NCI-H128 (cell line): Measurements from ENCODE around the gene LGALS4.
"Not testable (repeated sequence)": the region's sequence is repeated elsewhere in the genome, so short reads cannot be mapped to it uniquely, and the experiment has no call there.

Source experiments
- DNase-seq: peaks from one replicate; lab custom pipeline; 2025; ENCODE audit not compliant: unreplicated experiment; lab: John Stamatoyannopoulos, UW

The LGALS4 gene

DNA sequence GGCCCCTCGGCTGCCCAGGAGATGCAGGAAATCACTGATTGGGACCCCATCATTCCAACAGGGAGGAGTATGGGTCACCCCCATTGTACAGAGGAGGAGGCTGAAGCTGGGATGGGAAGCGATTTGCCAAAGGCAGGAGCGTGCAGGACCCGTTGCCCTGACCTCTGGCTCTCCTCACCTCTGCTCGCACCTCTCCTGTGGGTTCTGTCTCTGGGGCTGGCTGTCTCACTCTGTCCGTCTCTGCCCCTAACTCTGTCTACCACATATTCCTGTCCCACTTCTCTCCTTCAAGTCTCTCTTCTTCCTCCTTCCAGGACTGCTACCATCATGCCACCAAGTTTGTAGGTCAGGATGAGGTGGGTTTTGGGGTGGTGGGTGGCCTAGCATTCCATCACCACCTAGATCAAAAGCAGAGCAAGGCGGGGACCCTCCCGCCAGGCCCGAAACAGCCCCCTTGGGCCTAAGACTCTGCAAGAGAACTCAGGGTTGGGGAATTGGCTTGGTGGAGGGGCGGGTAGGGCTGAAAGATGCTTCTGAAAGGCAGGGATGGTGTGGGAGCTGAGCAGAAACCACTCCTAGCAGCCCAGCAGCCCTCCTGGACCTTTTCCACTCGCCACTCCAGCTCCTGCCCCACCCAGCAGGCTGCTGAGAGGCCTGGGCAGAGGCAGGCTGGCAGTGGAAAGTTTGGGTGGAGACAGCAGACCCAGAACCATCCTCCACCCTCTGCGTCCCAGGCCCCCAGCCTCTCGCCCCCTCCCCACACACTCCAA lies 38.4 kb downstream of the LGALS4 start:
- no peak for DNase-seq

DNA sequence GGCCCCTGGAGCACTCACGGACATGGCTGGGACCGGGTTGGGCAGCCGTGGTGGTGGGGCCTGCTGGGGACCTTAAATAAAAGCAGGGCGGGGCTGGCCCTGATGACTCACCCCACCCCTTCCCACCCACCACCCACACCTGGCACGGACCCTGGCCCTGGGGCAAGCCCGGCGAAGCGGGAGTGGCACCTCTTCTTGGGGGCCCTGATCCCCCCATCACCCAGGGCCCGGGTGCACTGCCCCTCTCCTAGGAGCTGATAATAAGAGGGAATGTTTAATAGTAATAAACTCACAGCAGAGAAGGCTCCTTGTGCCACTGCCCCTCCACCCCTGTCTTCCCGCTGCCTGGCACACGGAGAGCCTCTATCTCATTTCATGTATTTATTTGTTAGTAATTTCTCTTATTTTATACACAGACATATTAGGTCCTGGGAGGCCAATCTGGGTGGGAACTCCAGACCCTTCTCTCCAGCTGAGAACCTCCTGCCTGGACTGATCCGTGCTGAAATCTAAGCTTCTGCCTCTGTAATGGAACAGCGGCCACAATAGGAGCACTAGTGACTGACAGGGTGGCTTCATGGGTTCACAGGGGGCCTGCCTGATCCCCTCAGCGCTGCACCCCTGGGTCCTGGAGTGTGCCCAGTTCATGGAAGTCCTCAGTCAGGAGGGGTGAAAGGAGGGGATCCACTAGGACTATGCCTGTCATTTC lies 39.1 kb downstream of the LGALS4 start, which contains the start of gene LGALS7:
TSS of gene LGALS7 (minus strand) at position 49 of the 709 bp plus-strand sequence. CDS start at position 24, 25 bp downstream.
- no peak for DNase-seq

DNA sequence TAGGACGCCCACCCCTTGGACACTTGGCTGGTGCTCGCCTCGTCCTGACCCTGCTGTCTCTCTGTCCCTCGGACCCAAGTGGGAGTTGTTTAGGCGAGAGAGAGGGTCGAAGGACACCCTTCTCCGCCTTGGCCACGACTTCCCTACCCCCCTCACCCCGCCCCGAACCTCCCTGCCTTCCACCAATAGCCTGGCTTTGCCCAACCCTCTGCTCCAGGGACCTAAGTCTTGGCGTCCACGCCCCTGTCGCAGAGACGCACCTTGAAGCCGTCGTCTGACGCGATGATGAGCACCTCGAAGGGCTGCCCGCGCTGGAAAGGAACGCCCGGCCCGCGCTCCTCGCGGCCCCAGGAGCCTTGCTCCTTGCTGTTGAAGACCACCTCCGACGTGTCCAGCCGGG lies 41.2 kb downstream of the LGALS4 start:
- not testable (repeated sequence) for DNase-seq

DNA sequence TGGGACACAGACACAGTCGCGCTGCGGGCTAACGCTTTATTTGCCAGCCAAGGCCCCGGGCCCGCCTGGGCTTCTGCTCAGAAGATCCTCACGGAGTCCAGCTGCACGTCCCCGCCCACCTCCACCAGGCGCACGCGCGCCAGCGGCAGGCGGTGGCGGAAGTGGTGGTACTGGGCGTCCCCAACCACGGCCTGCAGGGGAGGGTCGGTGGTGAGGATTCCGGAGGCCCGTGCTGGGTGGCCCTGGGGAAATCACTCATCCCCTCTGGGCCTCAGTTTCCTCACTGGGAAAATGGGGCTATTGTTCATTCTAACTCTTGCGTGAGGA lies 41.8 kb downstream of the LGALS4 start:
- not testable (repeated sequence) for DNase-seq

DNA sequence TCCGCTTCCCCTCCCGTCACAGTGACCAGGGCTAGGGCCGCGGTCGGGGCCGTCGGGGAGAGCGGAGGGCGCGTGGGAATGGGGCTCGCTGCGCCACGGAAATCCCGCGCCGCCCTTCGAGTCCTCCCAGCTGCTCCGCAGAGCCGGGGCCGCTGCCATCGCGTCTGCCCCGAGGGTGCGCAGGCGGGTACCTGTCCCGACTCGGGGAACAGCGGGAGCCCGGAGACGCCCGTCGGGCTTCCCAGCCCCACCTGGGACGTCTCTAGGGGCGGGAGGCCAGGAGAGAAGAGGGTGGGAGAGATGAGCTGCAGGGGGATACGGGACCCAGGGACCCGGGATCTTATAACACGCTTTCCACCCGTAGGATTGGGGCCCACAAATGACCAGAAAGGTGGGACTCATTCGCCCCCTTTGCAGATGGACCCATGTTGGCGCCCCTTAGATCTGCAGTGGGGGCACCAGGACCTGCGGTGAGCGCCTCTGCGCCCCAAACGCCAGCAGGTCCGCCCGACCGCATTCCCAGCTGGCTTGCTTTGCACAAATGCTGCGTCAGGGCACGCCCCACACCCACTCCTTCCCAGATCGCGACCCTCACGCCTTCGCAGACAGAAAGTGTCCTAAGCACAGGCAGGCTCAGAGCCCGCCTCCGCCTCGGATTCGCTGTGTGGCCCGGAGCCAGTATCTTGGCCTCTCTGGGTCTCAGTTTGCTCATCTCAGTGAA lies 42.4 kb downstream of the LGALS4 start:
- not testable (repeated sequence) for DNase-seq

DNA sequence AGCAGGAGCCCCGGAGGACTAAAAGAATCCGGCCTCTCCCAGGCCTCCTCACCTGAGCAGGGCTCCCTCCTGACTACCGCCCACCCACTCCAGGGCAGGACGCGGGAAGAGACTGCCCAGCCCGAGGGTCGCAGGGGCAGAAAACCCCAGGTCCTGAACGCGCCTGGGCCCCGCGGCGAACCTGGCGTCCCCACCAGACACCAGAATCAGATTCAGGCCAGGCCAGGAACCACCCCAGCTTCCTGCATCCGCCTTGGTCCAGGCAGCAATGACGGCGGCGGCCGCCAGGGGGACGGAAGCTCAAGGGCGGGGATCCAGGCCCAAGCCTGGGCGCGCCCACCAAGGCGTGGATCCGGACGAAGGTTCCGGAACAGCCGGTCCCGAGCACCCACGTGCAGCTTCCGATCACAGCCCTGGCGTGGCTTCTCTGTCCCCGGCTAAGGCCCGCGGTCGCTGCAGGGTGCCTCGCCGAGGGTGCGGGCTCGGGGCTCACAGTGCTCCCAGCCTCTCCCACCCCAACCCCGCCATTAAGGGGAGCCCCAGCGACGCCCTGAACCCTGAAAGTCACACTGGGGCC lies 43.0 kb downstream of the LGALS4 start:
- DNase-seq, result no peak

DNA sequence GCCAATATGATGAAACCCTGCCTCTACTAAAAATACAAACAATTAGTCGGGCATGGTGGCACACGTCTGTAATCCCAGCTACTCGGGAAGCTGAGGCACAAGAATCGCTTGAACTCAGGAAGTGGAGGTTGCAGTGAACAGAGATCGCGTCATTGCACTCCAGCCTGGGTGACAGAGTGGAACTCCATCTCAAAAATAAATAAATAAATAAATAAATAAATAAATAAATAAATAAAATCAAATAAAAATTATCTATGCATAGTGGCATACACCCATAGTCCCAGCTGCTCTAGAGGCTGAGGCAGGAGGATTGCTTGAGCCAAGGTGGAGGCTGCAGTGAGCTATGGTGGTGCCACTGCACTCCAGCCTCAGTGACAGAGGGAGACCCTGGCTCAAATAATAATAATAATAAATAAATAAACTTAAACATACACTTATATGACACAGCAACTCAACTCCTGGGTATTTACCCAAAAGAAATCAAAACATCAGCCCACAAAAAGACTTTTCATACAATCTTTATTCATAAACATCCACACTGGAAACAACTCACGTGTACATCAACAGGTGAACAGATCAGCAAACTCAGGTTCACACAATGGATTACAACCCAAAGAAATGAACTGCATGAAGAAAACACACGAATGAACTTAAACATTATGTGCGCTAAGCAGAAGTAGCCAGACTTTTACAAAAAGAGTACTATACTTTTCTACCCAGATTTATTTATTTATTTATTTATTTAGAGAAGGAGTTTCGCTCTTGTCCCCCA lies 46.3 kb downstream of the LGALS4 start:
- no peak for DNase-seq

DNA sequence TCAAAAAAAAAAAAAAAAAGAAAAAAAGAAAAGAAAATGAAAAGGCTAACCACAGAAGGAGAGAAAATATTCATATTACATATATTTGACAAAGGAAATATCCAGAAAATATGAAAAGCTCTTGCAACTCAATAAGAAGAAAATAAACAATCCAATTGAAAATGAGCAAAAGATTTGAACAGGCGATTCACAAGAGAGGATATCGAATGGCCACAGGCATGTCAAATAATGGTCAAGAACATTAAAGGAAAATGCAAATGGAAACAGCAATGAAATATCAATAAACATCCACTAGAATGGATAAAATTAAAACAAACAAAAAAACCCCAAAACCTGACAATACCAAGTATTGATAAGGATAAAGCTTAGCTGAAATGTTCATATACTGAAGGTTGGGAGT lies 47.5 kb downstream of the LGALS4 start:
- DNase-seq, result no peak

DNA sequence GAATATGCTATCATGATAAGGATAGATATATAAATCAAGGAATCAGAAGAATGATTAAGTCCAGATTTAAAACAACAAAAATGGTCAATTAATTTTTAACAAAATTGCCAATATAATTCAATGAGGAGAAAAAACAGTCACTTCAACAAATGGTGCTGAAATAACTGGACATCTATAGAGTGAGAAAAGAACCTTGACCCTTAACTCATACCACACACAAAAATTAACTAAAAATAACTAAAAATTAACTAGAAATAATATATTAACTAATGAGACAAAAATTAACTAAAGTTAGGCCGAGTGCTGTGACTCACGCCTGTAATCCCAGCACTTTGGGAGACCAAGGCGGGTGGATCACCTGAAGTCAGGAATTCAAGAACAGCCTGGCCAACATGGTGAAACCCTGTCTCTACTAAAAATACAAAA lies 48.9 kb downstream of the LGALS4 start:
- no peak for DNase-seq

DNA sequence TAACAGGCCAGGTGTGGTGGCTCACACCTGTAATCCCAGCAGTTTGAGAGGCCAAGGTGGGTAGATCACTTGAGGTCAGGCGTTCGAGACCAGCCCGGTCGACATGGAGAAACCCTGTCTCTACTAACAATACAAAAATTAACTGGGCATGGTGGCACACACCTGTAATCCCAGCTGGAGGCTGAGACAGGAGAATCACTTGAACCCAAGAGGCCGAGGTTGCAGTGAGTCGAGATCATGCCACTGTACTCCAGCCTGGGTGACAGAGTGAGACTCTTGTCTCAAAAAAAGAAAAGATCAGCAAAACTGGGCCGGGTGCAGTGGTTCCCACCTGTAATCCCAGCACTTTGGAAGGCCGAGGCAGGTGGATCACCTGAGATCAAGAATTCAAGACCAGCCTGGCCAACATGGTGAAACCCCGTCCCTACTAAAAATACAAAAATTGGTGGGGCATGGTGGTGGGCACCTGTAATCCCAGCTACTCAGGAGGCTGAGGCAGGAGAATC lies 50.8 kb downstream of the LGALS4 start:
- not testable (repeated sequence) for DNase-seq

DNA sequence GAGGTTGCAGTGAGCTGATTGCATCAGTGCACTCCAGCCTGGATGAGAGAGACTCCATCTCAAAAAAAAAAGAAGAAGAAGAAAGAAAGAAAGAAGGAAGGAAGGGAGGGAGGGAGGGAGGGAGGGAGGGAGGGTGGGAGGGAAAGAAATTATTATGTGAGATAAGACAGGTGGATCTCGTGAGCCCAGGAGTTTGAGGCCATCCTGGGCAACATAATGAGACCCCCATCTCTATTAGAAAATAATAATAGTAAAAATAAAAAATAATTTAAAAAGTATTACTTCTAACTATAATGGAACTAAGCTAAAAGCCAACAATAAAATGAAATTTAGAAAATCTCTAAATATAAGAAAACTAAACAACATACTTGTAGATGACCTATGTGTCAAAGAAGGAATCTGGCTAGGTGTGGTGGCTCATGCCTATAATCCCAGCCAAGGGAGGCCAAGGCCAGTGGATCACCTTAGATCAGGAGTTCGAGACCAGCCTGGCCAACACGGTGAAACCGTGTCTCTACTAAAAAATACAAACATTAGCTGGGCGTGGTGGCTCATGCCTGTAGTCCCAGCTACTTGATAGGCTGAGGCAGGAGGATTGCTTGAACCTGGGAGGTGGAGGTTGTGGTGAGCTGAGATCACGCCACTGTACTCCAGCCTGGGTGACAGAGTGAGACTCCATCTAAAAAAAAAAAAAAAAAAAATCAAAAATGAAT lies 51.8 kb downstream of the LGALS4 start:
- not testable (repeated sequence) for DNase-seq

DNA sequence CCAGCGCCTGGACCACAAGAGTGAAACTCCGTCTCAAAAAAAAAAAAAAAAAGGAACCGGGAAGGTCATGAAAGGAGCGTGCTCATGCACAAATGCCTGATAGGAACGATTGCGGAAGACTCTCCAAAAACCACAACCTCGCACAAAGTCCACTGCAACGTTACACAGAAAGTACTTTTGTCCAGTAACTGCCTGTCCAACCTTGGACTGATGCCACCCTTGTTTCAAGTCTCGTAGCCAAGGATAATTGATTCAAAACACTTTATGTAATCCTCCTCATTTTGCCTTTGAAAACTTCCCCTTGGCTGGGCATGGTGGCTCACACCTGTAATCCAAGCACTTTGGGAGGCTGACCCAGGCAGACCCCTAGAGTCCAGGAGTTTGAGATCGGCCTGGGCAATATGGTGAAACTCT lies 53.1 kb downstream of the LGALS4 start:
- DNase-seq, result no peak

DNA sequence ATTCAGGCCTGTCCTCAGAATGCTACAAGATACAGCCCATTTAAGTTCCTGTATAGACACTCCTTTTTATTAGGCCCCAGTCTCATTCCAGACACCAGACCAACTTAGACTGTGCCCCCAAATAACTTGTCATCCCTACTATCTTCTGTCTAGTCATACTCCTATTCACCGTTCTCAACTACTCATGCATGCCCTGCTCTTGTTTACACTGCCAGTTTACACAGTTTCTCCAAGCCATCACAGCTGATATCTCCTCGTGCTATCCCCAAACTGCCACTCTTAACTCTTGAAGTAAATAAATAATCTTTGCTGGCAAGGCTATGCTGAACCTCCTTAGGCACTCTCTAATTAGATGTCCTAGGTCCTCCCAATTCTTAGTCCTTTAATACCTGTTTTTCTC lies 58.5 kb downstream of the LGALS4 start:
- DNase-seq, result not testable (repeated sequence)

DNA sequence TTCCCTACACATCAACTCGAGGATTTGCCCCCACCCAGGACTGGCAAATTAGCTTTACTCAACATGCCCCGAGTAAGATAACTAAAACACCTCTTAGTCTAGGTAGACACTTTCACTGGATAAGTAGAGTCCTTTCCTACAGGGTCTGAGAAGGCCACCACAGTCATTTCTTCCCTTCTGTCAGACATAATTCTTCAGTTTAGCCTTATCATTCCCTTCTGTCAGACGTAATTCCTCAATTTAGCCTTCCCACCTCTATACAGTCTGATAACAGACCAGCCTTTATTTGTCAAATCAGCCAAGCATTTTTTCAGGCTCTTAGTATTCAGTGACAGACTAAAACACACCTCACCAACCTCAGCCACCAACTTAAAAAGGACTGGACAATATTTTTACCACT lies 59.0 kb downstream of the LGALS4 start:
- not testable (repeated sequence) for DNase-seq
